Karpas-422 (cell line): ENCODE results near the gene ZCCHC24. TPM values are rescaled to one million over a fixed set of nuclear protein-coding genes. Genes with fewer than 3 reads are reported as not detected.

Experiments
- DNase-seq: peaks from one replicate; pipeline ENCODE4 v3.0.0-alpha.2; 2015
- H2AFZ ChIP-seq: fragments of 200-600 bp; sonication (generic); 2 replicates; pipeline ENCODE4 v1.6.1; 2014; ENCODE audit warnings: antibody characterized with exemption, low read length, mixed read lengths
- H3K27ac ChIP-seq: fragments of 200-600 bp; sonication (generic); 2 replicates; pipeline ENCODE4 v1.5.1; 2014; ENCODE audit warnings: mild to moderate bottlenecking, low read length, moderate library complexity
- H3K27me3 ChIP-seq: fragments of 200-600 bp; sonication (generic); 2 replicates; pipeline ENCODE4 v1.6.1; 2014; ENCODE audit warnings: low read length, mixed read lengths
- H3K36me3 ChIP-seq: fragments of 200-600 bp; sonication (generic); 2 replicates; pipeline ENCODE4 v1.6.1; 2014; ENCODE audit warnings: low read length, mixed read lengths; ENCODE audit not compliant: insufficient read depth
- H3K4me1 ChIP-seq: fragments of 200-600 bp; sonication (generic); 2 replicates; pipeline ENCODE4 v1.6.1; 2014; ENCODE audit warnings: mild to moderate bottlenecking, low read length, mixed read lengths
- H3K4me2 ChIP-seq: fragments of 200-600 bp; sonication (generic); 2 replicates; pipeline ENCODE4 v1.6.1; 2014; ENCODE audit warnings: low read length, low read depth, mild to moderate bottlenecking; ENCODE audit not compliant: poor library complexity, severe bottlenecking
- H3K4me3 ChIP-seq: fragments of 200-600 bp; sonication (generic); 2 replicates; pipeline ENCODE4 v1.5.1; 2014; ENCODE audit warnings: mild to moderate bottlenecking, antibody characterized with exemption, low read length, mixed read lengths
- H3K79me2 ChIP-seq: fragments of 200-600 bp; sonication (generic); 2 replicates; pipeline ENCODE4 v1.6.1; 2014; ENCODE audit warnings: mild to moderate bottlenecking, low read length, mixed read lengths
- H3K9ac ChIP-seq: fragments of 200-600 bp; sonication (generic); 2 replicates; pipeline ENCODE4 v1.6.0; 2014; ENCODE audit warnings: low read length
- H3K9me2 ChIP-seq: fragments of 200-600 bp; sonication (generic), shearing (Covaris generic); replicated peaks from 2 replicates; pipeline ENCODE4 v1.6.0; 2014; ENCODE audit warnings: mild to moderate bottlenecking, low read length, moderate library complexity; ENCODE audit not compliant: insufficient read depth
- H3K9me3 ChIP-seq: fragments of 300-700, 200-600 bp; sonication (generic); 2 replicates; pipeline ENCODE4 v1.6.1; 2014; ENCODE audit warnings: low read length, mixed read lengths
- H4K20me1 ChIP-seq: fragments of 200-600 bp; sonication (generic); 2 replicates; pipeline ENCODE4 v1.6.1; 2014; ENCODE audit warnings: mild to moderate bottlenecking, antibody characterized with exemption, low read length, low read depth; ENCODE audit not compliant: insufficient read depth
- total RNA-seq: library from RNA; depleted of rRNA; stranded (reverse); fragments of >200 nt; shearing (Covaris generic); gene quantifications from 2 replicates; pipeline ENCODE4 v1.2.3, GENCODE V29; 2014; ENCODE audit warnings: low replicate concordance

The ZCCHC24 gene
- total RNA-seq, 1 experiment from 2014 or later: 0.60 TPM

DNA sequence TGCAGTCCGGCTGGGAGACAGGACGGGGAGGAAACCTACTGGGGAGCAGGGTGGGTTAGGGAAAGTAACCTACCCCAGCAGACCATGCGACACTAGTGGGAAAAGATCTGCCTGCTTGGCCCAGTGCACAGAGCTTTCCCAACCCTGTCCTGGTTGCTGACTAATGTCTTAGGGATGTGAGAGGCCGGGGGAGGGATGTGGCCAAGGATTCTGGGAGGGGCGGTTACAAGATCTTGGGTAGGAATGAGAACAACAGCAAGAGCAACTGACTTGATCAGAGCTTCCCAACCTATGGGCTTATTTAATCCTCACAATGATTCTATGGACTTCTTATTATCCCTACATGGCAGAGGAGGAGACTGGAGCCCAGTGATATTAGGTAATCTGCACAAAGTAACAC is 42.9 kb upstream of the ZCCHC24 start:
- Histone ChIP-seq H3K79me2 (no peaks in the 10 kb centered on the region), H3K9me2 (no peaks in the 10 kb centered on the region), H3K36me3 (no peaks in the 10 kb centered on the region), H3K4me2 (no peak overlapping the region), H2AFZ (no peak overlapping the region), H3K9ac (no peak overlapping the region), H3K4me3 (no peak overlapping the region), H3K9me3 (no peaks in the 10 kb centered on the region), H3K27ac (no peak overlapping the region), H4K20me1 (no peaks in the 10 kb centered on the region; the same call in 1 of the 2 replicates), H3K4me1 (peaks cover 8% of the 10 kb centered on the region), H3K27me3 (no peaks in the 10 kb centered on the region)
- DNase-seq: no peak

DNA sequence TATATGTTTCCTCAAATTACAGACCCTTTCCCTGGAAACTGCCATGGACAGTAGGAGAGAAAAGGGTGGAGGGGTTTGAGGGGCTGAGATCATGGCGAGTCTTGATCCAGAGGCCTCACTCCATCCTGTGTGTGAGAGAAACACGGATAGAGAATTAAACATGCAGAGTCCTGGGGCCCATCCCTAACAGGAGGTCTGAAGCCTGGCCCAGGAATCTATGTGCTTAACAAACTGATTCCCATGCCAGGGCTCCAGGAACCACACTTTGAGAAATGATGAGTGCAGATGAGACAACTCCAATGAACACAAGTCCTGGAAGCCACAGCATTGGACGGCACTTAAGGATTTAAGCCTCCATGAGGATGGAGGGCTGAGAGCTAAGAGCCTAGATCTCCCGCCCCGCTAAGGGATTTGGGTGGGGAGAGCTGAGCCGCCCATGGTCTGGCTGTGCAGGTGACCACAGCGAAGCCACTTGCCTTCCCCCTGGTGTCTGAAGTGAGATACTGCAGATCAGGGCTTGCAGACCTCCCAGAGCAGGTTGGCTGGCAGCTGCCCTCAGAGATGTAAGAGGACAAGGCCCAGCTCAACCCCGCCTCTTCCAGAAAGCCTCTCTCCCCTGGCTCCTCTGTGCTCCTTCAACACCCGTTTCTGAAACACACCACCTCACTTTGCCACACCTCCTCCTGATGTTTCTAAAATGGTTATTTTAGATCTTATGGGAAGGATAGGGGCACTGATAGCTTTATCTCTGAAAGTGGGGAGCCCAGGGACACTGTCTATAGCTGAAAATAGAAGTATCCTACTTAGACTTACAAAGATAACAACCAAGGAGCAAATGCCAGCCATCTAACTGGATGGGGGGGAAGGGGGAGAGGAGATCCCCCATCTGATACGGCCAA is 42.1 kb upstream of the ZCCHC24 start:
- no peak overlapping the region for H3K27ac ChIP-seq
- H3K9me3 ChIP-seq: no peaks in the 10 kb centered on the region
- H3K79me2 ChIP-seq: no peaks in the 10 kb centered on the region
- H3K4me1 ChIP-seq: peaks cover 8% of the 10 kb centered on the region
- no peaks in the 10 kb centered on the region; the same call in 1 of the 2 replicates for H4K20me1 ChIP-seq
- H3K4me3 ChIP-seq: no peak overlapping the region
- H3K9me2 ChIP-seq: no peaks in the 10 kb centered on the region
- DNase-seq: peak; percentile 87
- no peaks in the 10 kb centered on the region for H3K36me3 ChIP-seq
- no peak overlapping the region for H2AFZ ChIP-seq
- no peaks in the 10 kb centered on the region for H3K27me3 ChIP-seq
- no peak overlapping the region for H3K9ac ChIP-seq
- H3K4me2 ChIP-seq: no peak overlapping the region

DNA sequence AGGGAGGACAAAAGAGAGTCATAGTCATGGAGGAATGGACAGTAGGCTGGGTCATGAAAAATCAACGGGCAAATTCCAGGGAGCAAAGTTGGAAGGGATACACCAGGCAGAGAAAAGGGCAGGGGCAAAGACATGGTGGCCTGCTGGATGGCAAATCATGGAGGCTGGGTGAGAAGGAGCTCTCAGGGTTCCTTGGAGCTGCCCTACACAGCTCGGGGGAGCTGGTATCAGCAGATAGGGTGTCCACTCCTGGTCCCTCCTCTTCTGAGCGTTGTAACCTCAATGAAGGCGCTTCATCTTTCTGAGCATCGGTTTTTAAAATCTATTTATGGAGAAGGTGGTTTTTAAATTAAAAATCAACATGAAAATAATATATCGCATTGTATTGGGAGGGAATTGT is 39.1 kb upstream of the ZCCHC24 start:
- H3K27ac ChIP-seq: no peak overlapping the region

GRCh38 chr10:79483948-79484347 is 38.5 kb upstream of the ZCCHC24 start:
- no peak overlapping the region for H2AFZ ChIP-seq
- H3K36me3 ChIP-seq: no peaks in the 10 kb centered on the region
- H3K4me2 ChIP-seq: no peak overlapping the region
- no peak overlapping the region for H3K9ac ChIP-seq
- 0 out of 2 replicates have a peak, but pooled peaks cover 4% of the 10 kb centered on the region for H3K27me3 ChIP-seq
- H4K20me1 ChIP-seq: no peaks in the 10 kb centered on the region; the same call in 1 of the 2 replicates
- no peak overlapping the region for H3K4me3 ChIP-seq
- peaks cover 6% of the 10 kb centered on the region for H3K4me1 ChIP-seq
- H3K9me3 ChIP-seq: no peaks in the 10 kb centered on the region
- H3K79me2 ChIP-seq: no peaks in the 10 kb centered on the region
- no peak for DNase-seq
- no peaks in the 10 kb centered on the region for H3K9me2 ChIP-seq
- H3K27ac ChIP-seq: no peak overlapping the region

More for the DNA sequence above, 39.1 kb upstream of the ZCCHC24 start:
- Histone ChIP-seq H4K20me1 (no peaks in the 10 kb centered on the region; the same call in 1 of the 2 replicates), H3K9me2 (no peaks in the 10 kb centered on the region), H2AFZ (no peak overlapping the region), H3K9me3 (no peaks in the 10 kb centered on the region), H3K79me2 (no peaks in the 10 kb centered on the region), H3K9ac (no peak overlapping the region), H3K4me3 (no peak overlapping the region), H3K27me3 (0 out of 2 replicates have a peak, but pooled peaks cover 4% of the 10 kb centered on the region), H3K4me2 (no peak overlapping the region), H3K36me3 (no peaks in the 10 kb centered on the region), H3K4me1 (peaks cover 8% of the 10 kb centered on the region)
- DNase-seq: no peak

- no peaks in the 10 kb centered on the region for H3K9me3 ChIP-seq
- H3K9ac ChIP-seq: no peak overlapping the region
- H3K36me3 ChIP-seq: no peaks in the 10 kb centered on the region
- no peaks in the 10 kb centered on the region; the same call in 1 of the 2 replicates for H4K20me1 ChIP-seq
- H3K4me2 ChIP-seq: no peak overlapping the region
- no peak overlapping the region for H3K27ac ChIP-seq
- no peaks in the 10 kb centered on the region for H3K9me2 ChIP-seq
- H3K4me1 ChIP-seq: no peaks in the 10 kb centered on the region; the same call in 1 of the 2 replicates
- H2AFZ ChIP-seq: no peak overlapping the region
- no peak overlapping the region for H3K4me3 ChIP-seq
- no peaks in the 10 kb centered on the region for H3K79me2 ChIP-seq
- DNase-seq: no peak
- H3K27me3 ChIP-seq: 0 out of 2 replicates have a peak, but pooled peaks cover 4% of the 10 kb centered on the region
Observed at GRCh38 chr10:79483299-79483698, 37.9 kb upstream of the ZCCHC24 start.

DNA sequence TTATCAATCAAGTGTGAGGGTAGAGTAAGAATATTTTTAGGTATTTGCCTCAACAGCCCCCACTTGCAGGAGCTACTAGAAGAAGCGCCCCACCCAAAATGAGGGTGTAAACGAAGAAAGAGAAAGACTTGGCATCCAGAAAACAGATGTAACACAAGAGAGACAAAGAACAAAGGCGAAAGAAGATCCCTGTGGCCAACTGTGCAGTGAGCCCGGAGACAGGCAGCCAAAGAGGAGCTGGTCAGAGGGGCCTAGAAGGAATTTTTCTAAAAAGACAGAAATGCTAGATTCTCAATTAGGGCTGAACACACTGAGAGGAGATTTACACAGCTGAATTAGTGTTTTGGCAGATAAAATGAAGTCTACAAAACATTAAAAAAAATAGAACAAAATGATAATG is 37.3 kb upstream of the ZCCHC24 start:
- Histone ChIP-seq H3K36me3 (no peaks in the 10 kb centered on the region), H3K9me3 (no peaks in the 10 kb centered on the region), H3K4me2 (no peak overlapping the region), H2AFZ (no peak overlapping the region), H3K4me1 (no peaks in the 10 kb centered on the region), H4K20me1 (no peaks in the 10 kb centered on the region), H3K27ac (no peak overlapping the region), H3K4me3 (no peak overlapping the region), H3K27me3 (0 out of 2 replicates have a peak, but pooled peaks cover 4% of the 10 kb centered on the region), H3K9me2 (no peaks in the 10 kb centered on the region), H3K9ac (no peak overlapping the region), H3K79me2 (no peaks in the 10 kb centered on the region)
- no peak for DNase-seq

- H3K9ac ChIP-seq: no peak overlapping the region
- H4K20me1 ChIP-seq: no peaks in the 10 kb centered on the region
- no peak for DNase-seq
- H3K36me3 ChIP-seq: no peaks in the 10 kb centered on the region
- 0 out of 2 replicates have a peak, but pooled peaks cover 4% of the 10 kb centered on the region for H3K27me3 ChIP-seq
- H3K4me3 ChIP-seq: no peak overlapping the region
- H3K79me2 ChIP-seq: no peaks in the 10 kb centered on the region
- no peaks in the 10 kb centered on the region for H3K9me3 ChIP-seq
- no peaks in the 10 kb centered on the region for H3K9me2 ChIP-seq
- H3K27ac ChIP-seq: no peak overlapping the region
- H2AFZ ChIP-seq: no peak overlapping the region
- H3K4me2 ChIP-seq: no peak overlapping the region
- H3K4me1 ChIP-seq: no peaks in the 10 kb centered on the region
Observed at GRCh38 chr10:79482304-79482703, 36.9 kb upstream of the ZCCHC24 start.

- Histone ChIP-seq H3K9ac (no peak overlapping the region), H3K4me2 (no peak overlapping the region), H3K36me3 (no peaks in the 10 kb centered on the region), H3K4me3 (no peak overlapping the region), H3K9me2 (no peaks in the 10 kb centered on the region), H3K9me3 (no peaks in the 10 kb centered on the region), H3K4me1 (no peaks in the 10 kb centered on the region), H3K79me2 (no peaks in the 10 kb centered on the region), H3K27me3 (0 out of 2 replicates have a peak, but pooled peaks cover 4% of the 10 kb centered on the region), H2AFZ (no peak overlapping the region), H3K27ac (no peak overlapping the region), H4K20me1 (no peaks in the 10 kb centered on the region)
- no peak for DNase-seq
Observed at GRCh38 chr10:79479283-79479909, 34.0 kb upstream of the ZCCHC24 start.
